Cortex of kidney (tissue), 1 donor: ENCODE data around the gene DSCAML1.

ENCODE experiments used
- DNase-seq: peaks from one replicate; lab custom pipeline; 2025; lab: John Stamatoyannopoulos, UW

DSCAML1 gene

DNA sequence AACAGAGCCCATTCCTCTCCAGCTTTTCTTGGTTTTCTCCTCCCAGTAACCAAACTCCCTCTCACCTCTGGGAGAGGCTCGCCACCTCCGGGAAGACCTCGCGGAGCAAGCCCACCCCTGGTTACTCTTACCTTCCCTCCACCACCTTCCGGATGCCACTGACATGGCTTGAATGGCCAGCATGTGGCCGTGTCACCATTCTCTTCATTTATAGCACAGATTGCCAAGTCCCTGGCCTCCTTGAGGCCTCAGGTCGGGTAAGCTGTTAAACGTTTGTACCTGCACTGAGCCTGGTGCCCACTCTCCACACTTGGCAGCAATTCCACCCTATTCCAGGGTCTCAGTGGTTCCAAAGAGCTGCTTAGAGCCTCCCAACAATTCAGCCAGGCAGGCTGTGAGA, 35.5 kb upstream of the DSCAML1 start:
- no peak for DNase-seq

GRCh38 chr11:117831661-117832415, 34.8 kb upstream of the DSCAML1 start:
- no peak for DNase-seq

DNA sequence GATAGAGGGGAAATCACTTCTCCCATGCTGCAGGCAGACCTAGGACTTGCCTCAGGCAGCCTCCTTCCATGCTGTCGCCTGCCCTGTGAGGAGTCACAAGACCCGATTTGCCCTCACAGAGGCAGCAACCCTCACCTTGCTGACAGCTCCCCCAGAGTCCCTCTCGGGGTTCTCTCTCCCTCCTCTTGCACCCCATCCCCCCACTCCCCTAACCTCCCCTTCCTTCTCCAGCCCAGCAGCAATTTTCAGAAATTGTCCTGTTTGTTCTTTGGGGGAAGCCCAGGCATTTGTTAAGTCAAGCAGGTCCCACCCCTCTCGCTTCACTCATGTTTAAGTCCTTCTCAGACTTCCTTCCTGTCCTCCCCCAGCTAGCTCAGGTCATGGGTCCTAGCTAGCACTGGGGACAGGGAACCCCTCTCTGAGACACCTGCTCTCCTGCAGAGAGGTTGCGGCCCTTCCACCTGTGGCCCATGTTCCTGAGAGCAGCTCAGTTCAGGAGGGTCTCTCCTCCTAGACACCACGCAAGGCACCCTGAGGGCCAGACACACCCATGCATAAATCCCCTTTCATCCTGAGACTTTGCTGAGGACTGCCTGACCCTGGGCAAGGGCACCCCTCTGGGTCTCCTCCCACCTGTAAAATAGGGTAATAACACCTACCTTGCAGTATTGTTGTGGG, 33.8 kb upstream of the DSCAML1 start:
- no peak for DNase-seq

GRCh38 chr11:117830072-117830471, 33.1 kb upstream of the DSCAML1 start:
- DNase-seq: no peak

DNA sequence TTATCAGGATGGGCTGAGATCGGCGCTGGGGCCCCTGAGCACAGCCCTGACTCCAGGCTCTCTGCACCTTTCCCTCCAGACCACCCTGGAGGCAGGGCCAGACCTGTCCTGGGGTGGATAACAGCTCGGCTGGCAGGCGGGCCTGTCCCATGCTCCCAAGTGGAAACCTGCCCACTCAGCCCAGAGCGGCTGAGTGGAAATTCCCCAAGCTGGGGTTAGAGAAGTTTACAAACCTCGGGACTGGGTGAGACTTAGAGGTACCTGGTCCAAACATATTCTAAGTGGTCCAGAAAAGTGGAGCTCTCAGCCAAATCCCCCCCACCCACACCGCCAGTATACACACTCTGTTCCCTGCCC, 32.3 kb upstream of the DSCAML1 start:
- no peak for DNase-seq

DNA sequence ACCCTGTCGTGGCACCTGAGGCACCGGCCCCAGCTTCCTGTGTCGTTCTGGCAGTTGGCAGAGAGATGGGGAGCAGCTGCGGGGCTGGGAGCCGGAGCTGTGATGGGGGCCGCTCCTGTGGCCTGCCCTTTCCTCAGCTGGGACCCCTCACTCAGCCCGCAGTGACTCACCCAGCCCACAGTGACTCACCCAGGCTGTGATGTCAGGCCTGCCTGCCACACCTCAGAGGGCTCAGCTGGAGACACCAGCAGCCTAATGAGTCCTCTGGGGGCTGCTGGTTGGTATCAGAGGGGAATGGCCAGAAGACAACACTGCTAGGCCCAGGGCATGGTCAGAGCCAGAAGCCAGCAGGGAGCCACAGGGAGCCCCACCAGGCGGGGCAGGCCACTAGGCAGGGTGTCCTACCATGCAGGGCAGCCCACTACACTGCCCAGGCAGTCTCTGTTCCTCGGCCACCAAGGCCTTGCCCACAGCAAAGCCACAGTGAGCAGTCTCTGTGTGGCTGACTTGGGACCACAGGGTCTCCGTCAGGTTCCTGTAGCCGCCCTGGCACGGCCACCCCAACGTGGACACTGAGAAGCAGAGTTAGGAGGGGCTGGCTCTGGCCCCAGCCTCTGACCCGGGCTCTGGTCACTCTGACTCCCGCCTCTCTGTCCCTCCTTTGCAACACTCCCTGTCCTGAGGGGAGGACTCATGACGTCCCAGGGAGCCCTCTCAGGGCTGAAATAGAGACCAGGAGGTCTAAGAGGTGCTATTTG, 31.8 kb upstream of the DSCAML1 start:
- no peak for DNase-seq

GRCh38 chr11:117827521-117828511, 30.8 kb upstream of the DSCAML1 start:
- DNase-seq: no peak

DNA sequence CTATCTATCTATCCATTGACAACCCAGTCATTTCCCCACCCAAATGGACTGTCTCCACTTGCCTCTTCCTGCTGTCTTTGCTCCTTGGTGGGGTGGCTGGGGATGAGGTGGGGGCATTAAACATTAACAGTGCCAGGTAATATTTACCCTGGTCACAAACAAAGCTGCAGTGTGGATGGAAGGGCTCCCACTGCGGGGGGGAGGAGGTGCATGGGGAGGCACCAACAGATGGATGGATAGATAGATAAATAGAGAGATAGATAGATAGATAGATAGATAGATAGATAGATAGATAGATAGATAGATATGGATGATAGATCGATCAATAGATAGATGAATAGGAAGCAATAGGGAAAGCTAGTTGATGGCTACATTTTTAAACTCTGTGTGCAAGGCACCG, 29.8 kb upstream of the DSCAML1 start:
- DNase-seq: no peak

DNA sequence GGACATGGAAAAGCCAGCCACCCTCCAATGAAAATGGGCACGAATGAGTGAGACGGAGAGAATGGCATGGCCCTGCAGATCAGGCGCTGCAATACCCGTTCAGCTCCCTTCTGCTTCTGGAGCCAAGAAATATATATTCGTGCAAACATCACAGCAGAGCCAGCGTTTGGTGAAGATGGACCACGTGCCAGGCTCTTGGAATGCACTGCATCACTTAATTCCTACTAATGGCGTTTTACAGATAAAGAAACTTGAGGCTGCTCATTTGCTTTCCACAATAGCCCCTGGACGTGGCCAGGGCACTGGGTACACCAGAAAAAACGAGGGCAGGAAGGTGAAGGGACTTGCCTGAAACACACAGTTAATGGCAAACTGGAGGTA, 29.2 kb upstream of the DSCAML1 start:
- DNase-seq: no peak

DNA sequence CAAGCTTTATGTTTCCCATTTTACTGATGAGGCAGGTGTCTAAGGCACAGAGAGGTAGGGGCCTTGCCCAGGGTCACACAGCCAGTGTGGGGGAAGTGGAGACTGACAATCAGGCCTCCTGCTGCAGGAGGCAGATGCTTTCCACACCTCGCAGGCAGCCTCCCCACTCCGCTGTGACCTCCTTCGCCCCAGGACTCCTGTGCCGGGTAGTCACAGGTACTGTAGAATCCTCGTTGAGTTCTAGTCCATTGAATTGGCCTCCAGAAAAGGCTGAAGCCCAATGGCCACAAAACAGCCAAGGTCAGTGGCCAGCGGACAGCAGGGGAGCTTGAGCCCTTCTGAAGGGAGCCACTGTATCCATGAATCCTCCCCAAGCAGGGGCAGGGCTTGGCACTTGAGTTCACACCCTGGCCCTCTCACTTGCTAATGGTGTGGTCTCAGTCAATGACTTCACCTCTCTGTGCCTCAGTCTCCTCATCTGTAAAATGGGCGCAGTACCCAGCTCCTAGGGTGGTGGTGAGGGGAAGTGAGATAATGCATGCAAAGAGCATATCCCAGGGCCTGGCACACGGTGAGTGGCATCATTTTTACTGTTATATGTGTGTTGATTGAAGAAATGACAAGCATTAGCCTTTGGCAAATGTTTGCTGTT, 28.6 kb upstream of the DSCAML1 start:
- DNase-seq: no peak

DNA sequence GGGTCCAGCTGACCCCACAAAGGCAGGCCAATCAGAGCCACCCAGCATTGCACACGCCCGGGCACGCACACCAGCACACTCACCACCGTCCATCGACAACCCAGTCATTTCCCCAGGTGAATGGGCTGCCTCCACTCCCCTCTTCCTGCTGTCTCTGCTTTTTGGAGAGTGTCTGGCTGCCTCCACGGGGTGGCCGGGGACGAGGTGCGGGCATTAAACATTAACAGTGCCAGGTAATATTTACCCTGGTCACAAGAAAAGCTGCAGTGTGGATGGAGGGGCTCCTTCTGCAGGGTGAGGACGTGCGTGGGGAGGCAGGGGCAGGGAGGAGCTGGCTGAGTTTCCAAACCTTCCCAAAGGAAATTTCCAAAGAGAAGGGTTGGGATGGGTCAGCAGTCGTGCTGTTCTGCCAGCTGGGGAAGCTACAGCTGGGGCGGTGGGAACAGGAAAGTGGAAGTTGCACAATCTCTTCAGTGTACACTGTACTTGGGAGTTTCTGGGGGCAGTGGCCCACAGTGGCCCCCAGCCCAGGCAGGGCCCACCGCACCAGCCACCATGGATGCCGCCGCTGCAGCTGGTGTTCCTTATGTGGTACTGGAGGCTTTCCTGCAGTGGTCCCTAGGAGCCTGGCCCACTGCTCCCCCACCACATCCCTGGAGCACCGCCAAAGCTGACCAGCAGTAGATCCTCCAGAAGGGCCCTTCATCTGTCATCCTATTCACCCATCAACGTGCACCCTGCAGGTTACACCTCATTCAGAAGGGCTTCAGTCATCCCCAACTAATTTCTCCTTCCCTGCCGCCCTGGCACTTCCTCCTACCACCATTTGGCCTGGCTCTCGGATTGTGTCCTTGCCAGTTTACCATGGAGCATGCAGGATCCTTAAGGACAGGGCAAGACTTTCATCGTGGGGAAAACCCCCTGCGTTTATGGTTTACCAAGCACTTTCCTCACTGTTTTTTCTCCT, 27.8 kb upstream of the DSCAML1 start, which contains the start of gene FXYD2:
FXYD2 (minus strand) TSS at position 174 of the 967 bp plus-strand sequence; CDS start at position 108, 66 bp downstream.
- DNase-seq: no peak

DNA sequence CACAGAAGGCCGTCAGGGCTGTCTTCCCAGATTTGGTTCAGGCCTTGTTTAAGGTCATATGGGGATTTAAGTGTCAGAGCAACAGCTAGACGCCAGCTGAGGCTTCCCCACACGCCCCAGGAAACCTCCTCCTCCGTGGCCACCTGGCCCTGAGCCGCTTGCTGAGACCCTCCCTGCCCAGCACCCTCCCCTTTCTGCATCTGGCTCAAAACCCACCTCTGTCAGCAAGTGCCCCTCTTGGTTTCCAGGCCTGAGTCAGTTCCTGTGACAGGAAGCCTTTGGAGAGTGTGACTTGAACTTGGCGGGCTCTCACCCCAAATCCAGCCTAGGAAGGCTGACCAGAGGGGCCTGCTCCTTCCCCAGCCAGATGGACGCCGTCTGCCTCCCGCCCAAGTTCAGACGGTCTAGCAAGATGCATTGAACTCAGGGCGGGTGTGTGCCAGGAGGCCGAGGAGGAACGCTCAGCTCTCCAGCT, 27.0 kb upstream of the DSCAML1 start:
- no peak for DNase-seq

DNA sequence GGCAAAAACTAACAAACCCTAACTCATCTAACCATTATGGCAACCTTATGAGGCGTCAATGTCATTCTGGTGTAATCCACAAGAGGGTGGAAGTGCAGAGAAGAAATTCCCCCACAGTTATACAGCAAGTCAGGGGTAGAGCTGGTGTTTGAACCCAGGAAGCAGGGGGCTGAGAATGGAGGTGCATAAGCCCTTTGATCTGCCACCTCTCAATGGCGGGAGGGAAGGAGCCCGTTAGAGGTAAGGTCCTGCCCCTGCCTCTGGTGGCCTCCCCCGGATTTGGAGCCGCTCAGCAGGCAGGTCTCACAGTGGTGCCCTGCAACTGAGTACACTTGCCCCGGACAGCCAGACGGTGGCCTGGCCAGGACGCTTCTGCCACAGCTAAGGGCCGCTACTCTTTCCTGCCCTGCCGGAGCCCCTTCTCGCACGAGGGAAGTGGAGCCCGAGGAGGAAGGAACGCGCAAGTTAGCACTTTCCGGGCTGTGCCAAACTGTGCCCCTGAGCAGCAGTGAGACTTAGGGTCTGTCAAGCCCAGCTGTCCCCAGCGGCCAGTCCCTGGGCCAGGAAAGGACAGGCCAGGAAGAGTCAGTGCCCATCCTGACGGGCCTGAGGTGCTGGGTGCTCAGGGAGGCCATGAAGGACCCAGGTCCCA, 26.4 kb upstream of the DSCAML1 start:
- no peak for DNase-seq

GRCh38 chr11:117822074-117823033, 25.3 kb upstream of the DSCAML1 start:
- no peak for DNase-seq

- no peak for DNase-seq
Measured at GRCh38 chr11:117821431-117821830, 24.4 kb upstream of the DSCAML1 start.

DNA sequence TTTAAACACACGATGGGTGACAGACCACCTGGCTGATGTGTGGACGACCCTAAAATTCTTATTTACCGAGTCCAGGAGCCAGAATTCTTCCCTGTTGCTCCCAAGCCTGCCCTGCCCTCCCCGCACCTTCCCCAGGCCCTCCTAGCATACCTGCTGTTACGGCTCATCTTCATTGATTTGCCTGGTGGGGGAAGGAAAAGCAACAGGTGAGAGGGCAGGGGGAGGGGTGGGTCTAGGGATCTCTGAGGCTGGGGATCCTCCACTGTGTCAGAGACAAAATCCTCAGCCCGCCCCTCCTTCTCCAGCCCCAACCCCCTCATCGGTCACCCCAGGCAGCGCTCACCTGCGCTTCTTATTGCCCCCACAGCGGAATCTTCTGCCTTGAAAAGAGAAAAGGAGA, 23.5 kb upstream of the DSCAML1 start:
- no peak for DNase-seq

GRCh38 chr11:117820071-117820470, 23.1 kb upstream of the DSCAML1 start:
- no peak for DNase-seq
